Fibroblast of lung (primary cell): ENCODE measurements around the gene MLF1. TPM values are rescaled to one million over a fixed set of nuclear protein-coding genes. Genes with fewer than 3 reads are reported as not detected.
A peak's percentile ranks its signal among the peaks of the same experiment; 100 is the strongest.

Source experiments
- DNase-seq, 2 donors: peaks; one replicate each; pipeline versions ENCODE4 v3.0.0 to v3.0.0-alpha.2; 2010; ENCODE audit warnings: low read depth in 2 of 2
- H2AFZ ChIP-seq: 2 replicates; pipeline ENCODE4 v1.5.1; 2012; ENCODE audit warnings: low read length, control low read depth, inconsistent platforms
- H3K27ac ChIP-seq: 2 replicates; pipeline ENCODE4 v1.5.1; 2011; ENCODE audit warnings: low read length, control low read depth; ENCODE audit not compliant: insufficient read depth
- H3K27me3 ChIP-seq: 2 replicates; pipeline ENCODE4 v1.5.1; 2011; ENCODE audit warnings: mild to moderate bottlenecking, low read length; ENCODE audit not compliant: control insufficient read depth, insufficient read depth
- H3K36me3 ChIP-seq: 2 replicates; pipeline ENCODE4 v1.5.1; 2011; ENCODE audit warnings: low read length; ENCODE audit not compliant: control insufficient read depth, insufficient read depth
- H3K4me1 ChIP-seq: 2 replicates; pipeline ENCODE4 v1.5.1; 2011; ENCODE audit warnings: low read length; ENCODE audit not compliant: control insufficient read depth, insufficient read depth; ENCODE audit errors: extremely low read depth
- H3K4me2 ChIP-seq: 2 replicates; pipeline ENCODE4 v1.5.1; 2011; ENCODE audit warnings: low read length, control low read depth; ENCODE audit not compliant: insufficient read depth; ENCODE audit errors: extremely low read depth
- H3K4me3 ChIP-seq, 4 experiments: fragments of 200-600 bp in 1 of 4; sonication (generic) in 1 of 4; replicated peaks in 1 of 4; 2 replicates each; pipeline ENCODE4 v1.5.1; 2011 to 2016; ENCODE audit warnings: low read length in 4 of 4, low read depth in 3 of 4, mild to moderate bottlenecking in 3 of 4, control low read depth in 2 of 4, inconsistent platforms in 1 of 4, mixed read lengths in 1 of 4; ENCODE audit not compliant: insufficient read depth in 1 of 4; ENCODE audit errors: control extremely low read depth in 1 of 4
- H3K79me2 ChIP-seq: 2 replicates; pipeline ENCODE4 v1.5.1; 2012; ENCODE audit warnings: mild to moderate bottlenecking, low read length, inconsistent platforms; ENCODE audit not compliant: control insufficient read depth, insufficient read depth
- H3K9ac ChIP-seq: 2 replicates; pipeline ENCODE4 v1.5.1; 2011; ENCODE audit warnings: mild to moderate bottlenecking, low read length, control low read depth; ENCODE audit not compliant: insufficient read depth
- H3K9me3 ChIP-seq: 2 replicates; pipeline ENCODE4 v1.5.1; 2012; ENCODE audit warnings: low read depth, low read length; ENCODE audit not compliant: control insufficient read depth, insufficient read depth
- H4K20me1 ChIP-seq: 2 replicates; pipeline ENCODE4 v1.5.1; 2011; ENCODE audit warnings: low read length; ENCODE audit not compliant: control insufficient read depth, insufficient read depth; ENCODE audit errors: extremely low read depth
- CTCF ChIP-seq, 2 donors: IDR thresholded peaks in 1 of 2; conservative IDR thresholded peaks in 1 of 2; 1 replicate in 1 of 2; 2 replicates in 1 of 2; pipeline ENCODE4 v1.5.1; 2011 to 2012; ENCODE audit warnings: low read length in 2 of 2, control low read depth in 1 of 2, inconsistent platforms in 1 of 2, low read depth in 1 of 2, mild to moderate bottlenecking in 1 of 2
- EZH2 ChIP-seq: IDR thresholded peaks from 2 replicates; pipeline ENCODE4 v1.5.1; 2012; ENCODE audit warnings: low read length, control low read depth, mild to moderate bottlenecking; ENCODE audit errors: missing control alignments
- polyA minus RNA-seq: library from RNA; depleted of rRNA, polyadenylated mRNA; stranded (reverse); fragments of >200 nt; gene quantifications from 2 replicates; pipeline ENCODE4 v1.2.3, GENCODE V29; 2011; ENCODE audit warnings: low replicate concordance
- polyA plus RNA-seq, 2 donors: library from polyadenylated mRNA; depleted of rRNA in 1 of 2; stranded (reverse) in 1 of 2; unstranded in 1 of 2; fragments of >200 nt; gene quantifications; 2 replicates each; pipeline ENCODE4 v1.2.1, GENCODE V29; 2011 to 2012; ENCODE audit warnings: missing spikeins in 1 of 2
- total RNA-seq: library from RNA; depleted of rRNA; stranded (reverse); fragments of >200 nt; gene quantifications from 2 replicates; pipeline ENCODE4 v1.2.1, GENCODE V29; 2014

Gene MLF1, protein sequence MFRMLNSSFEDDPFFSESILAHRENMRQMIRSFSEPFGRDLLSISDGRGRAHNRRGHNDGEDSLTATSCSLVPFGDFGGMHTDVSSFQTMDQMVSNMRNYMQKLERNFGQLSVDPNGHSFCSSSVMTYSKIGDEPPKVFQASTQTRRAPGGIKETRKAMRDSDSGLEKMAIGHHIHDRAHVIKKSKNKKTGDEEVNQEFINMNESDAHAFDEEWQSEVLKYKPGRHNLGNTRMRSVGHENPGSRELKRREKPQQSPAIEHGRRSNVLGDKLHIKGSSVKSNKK
- total RNA-seq = 7.9 and 11.8 TPM in 2 replicates
- 4.7 and 6.9 TPM in 2 replicates for polyA plus RNA-seq
- 4.9 and 6.4 TPM in 2 replicates for polyA plus RNA-seq (2012)
- 1.6 TPM in 1 of 2 replicates, not detected in the other for polyA minus RNA-seq

DNA sequence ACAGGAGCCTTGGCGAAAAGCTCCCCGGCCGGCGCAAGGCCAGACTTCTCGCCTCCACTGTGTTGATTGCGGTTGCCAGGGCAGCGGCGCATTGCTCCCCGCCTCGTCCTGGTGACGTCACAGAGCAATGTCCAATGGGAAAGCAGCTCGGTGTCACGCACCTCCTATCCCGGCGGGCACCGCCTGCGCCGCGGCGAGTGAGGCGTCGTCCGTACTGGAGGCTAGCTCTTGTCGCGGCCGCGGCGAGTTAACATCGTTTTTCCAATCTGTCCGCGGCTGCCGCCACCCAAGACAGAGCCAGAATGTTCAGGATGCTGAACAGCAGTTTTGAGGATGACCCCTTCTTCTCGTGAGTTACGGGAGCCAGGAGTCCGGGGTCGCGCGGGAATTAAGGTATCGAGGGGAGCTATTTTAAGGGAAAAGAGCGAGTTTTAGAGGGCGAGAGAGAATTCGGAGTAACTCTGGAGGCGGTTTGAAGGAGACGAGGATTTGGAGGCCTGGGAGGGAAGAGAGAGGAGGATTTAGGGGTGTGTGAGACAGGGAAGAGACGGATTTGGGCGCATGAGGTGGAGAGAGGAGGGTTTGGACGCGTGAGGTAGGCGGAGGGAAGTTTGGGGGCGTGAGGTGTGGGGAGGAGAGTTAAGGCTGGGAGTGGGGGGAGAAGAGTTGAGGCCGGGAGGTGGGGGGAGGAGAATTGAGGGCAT, at the start of gene MLF1:
Gene MLF1, plus strand, starts transcription at position 196 of the 704 bp plus-strand sequence. Its CDS starts 107 bp downstream, at position 303.
- Histone ChIP-seq H3K36me3 (no peaks in the 10 kb centered on the region), H3K9me3 (no peaks in the 10 kb centered on the region), H3K27me3 (no peaks in the 10 kb centered on the region), H2AFZ (peak within 1 kb of the TSS; percentile 82), H3K79me2 (no peaks in the 10 kb centered on the region), H4K20me1 (no peaks in the 10 kb centered on the region), H3K4me1 (no peaks in the 10 kb centered on the region), H3K4me2 (peak within 1 kb of the TSS; percentile 98), H3K27ac (peak within 1 kb of the TSS; percentile 83), H3K4me3 (peak within 1 kb of the TSS; percentile 55 to 87 (median 70)), H3K9ac (peak within 1 kb of the TSS; percentile 82)
- TF ChIP-seq CTCF (conservative IDR thresholded peaks at IDR 0.05 in 1 of 2, IDR thresholded peaks at IDR 0.05 in 1 of 2; ENCODE audit: low read depth in 1 of 2, low read length in 2 of 2) (no peak), EZH2 (no peak)
- DNase-seq = peak; percentile 94 to 95

DNA sequence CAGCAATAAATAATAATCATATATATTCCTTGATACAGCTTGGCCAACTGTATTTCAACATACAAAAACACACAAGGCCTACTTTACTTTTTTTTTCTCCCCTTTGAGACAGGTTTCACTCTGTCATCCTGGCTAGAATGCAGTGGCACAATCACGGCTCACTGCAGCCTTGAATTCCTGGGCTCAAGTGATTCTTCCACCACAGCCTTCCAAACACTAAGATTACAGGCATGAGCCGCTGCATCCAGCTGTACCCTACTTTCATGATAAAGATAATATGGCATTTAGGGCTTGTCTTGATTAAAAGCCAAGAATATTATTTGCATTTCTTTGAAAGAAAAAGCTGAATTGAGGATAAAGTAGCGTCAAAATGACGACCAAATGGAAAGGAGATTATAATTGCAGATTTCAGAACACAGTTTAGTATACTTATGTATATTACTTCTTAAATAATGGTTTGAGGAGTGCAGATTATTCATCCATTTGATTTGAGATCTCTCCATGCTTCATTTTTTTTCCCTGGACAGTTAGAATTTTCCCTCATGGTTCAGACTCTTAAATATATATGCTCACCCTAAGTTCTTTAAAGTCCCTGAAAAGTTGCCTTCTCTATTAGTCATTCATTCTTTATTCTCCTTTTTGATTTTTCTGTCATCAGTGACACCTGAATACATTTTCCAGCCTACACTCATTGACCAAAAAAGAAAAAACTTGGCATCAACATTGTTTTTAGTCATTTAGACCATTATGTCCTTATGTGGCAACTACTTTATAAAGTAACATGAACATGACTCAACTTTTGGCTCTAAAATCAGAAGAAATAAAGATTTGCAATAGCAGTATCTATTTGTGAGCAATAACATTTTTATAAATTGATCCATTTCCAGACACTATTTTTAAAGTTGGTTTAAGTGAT, 48.5 kb upstream of the MLF1 start:
- no peak overlapping the region for H3K4me2 ChIP-seq
- DNase-seq = peak; percentile 78 to 82
- H3K9me3 ChIP-seq = no peaks in the 10 kb centered on the region
- H4K20me1 ChIP-seq = no peaks in the 10 kb centered on the region
- H3K4me3 ChIP-seq = no peak overlapping the region
- H3K36me3 ChIP-seq = no peaks in the 10 kb centered on the region
- no peaks in the 10 kb centered on the region for H3K79me2 ChIP-seq
- no peaks in the 10 kb centered on the region for H3K27me3 ChIP-seq
- H3K27ac ChIP-seq = no peak overlapping the region
- no peak for TF ChIP-seq CTCF (conservative IDR thresholded peaks at IDR 0.05 in 1 of 2, IDR thresholded peaks at IDR 0.05 in 1 of 2; ENCODE audit: low read depth in 1 of 2, low read length in 2 of 2)
- TF ChIP-seq EZH2 = no peak
- no peak overlapping the region for H2AFZ ChIP-seq
- no peak overlapping the region for H3K9ac ChIP-seq
- H3K4me1 ChIP-seq = no peaks in the 10 kb centered on the region
